ENCODE measurements around the gene EIF5.
"Not testable (repeated sequence)": the region's sequence is repeated elsewhere in the genome, so short reads cannot be mapped to it uniquely, and the experiment has no call there.

The EIF5 gene

GRCh38 chr14:103336191-103336590, 2.2 kb downstream of the EIF5 start:
- no peak for DNase-seq (ENCODE audit: low read depth)

GRCh38 chr14:103337794-103338193, 3.8 kb downstream of the EIF5 start:
- DNase-seq (ENCODE audit: low read depth): no peak

GRCh38 chr14:103339561-103339960, 5.5 kb downstream of the EIF5 start:
- no peak for DNase-seq (ENCODE audit: low read depth)

GRCh38 chr14:103340480-103341212, 6.6 kb downstream of the EIF5 start:
- DNase-seq (ENCODE audit: low read depth): no peak

- DNase-seq (ENCODE audit: low read depth): no peak
Measured at GRCh38 chr14:103341250-103342129, 7.5 kb downstream of the EIF5 start.

- DNase-seq (ENCODE audit: low read depth): no peak
Measured at GRCh38 chr14:103343164-103343879, 9.3 kb downstream of the EIF5 start.

- DNase-seq (ENCODE audit: low read depth): no peak
Measured at GRCh38 chr14:103343905-103344797, 10.1 kb downstream of the EIF5 start.

- no peak for DNase-seq (ENCODE audit: low read depth)
Measured at GRCh38 chr14:103346286-103346685, 12.2 kb downstream of the EIF5 start.

GRCh38 chr14:103347091-103347815, 13.2 kb downstream of the EIF5 start:
- no peak for DNase-seq (ENCODE audit: low read depth)

GRCh38 chr14:103348154-103348553, 14.1 kb downstream of the EIF5 start:
- no peak for DNase-seq (ENCODE audit: low read depth)

GRCh38 chr14:103349982-103350381, 15.9 kb downstream of the EIF5 start:
- DNase-seq (ENCODE audit: low read depth): no peak

- no peak for DNase-seq (ENCODE audit: low read depth)
Measured at GRCh38 chr14:103353362-103353761, 19.3 kb downstream of the EIF5 start.

- no peak for DNase-seq (ENCODE audit: low read depth)
Measured at GRCh38 chr14:103354141-103354540, 20.1 kb downstream of the EIF5 start.

GRCh38 chr14:103356024-103356682, 22.1 kb downstream of the EIF5 start:
- no peak for DNase-seq (ENCODE audit: low read depth)

- DNase-seq (ENCODE audit: low read depth): not testable (repeated sequence)
Measured at GRCh38 chr14:103357552-103357951, 23.5 kb downstream of the EIF5 start.

GRCh38 chr14:103360548-103360947, 26.5 kb downstream of the EIF5 start:
- DNase-seq (ENCODE audit: low read depth): no peak

- DNase-seq (ENCODE audit: low read depth): no peak
Measured at GRCh38 chr14:103361867-103362266, 27.8 kb downstream of the EIF5 start.

- no peak for DNase-seq (ENCODE audit: low read depth)
Measured at GRCh38 chr14:103362780-103363179, 28.7 kb downstream of the EIF5 start.

GRCh38 chr14:103366741-103367140, 32.7 kb downstream of the EIF5 start:
- DNase-seq (ENCODE audit: low read depth): no peak

- DNase-seq (ENCODE audit: low read depth): no peak
Measured at GRCh38 chr14:103367995-103368394, 34.0 kb downstream of the EIF5 start.

Measured in T follicular helper cell (primary cell).